ENCODE data around the gene ELOVL6. TPM values are rescaled to one million over a fixed set of nuclear protein-coding genes. Genes with fewer than 3 reads are reported as not detected.

Gene ELOVL6
- total RNA-seq, 4 donors from 2014 or later, result 2.1 to 4.1 (median 3.3) TPM

DNA sequence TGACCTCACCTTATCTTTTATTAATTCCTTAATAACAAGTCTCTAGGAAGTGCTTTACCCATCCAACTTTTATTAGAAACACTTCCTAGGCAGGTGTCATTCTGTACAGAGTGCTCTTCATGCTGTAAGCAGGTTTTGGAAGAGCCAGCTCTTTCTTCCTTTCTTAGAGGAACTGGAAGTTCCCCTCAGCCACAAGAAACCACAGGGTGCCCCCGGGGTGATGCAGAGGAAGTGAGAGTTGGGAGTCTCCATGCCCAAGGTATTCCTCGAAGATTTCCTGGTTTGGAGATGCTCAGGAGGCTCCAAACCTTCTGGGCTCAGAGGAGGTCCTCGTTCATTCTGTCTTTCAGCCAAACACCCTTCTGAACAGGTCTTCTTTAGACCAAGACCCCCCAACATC is 201.9 kb downstream of the ELOVL6 start:
- WGBS, 2 donors, result 48 to 64% methylated on average over 3 of the region's 3 CpGs
- H3K9me3 ChIP-seq, result no peaks in the 10 kb centered on the region
- no peak for DNase-seq
- H3K36me3 ChIP-seq, result no peaks in the 10 kb centered on the region
- H3K4me3 ChIP-seq (replicated peaks in 1 of 3), result no peak overlapping the region
- peaks cover 6 to 8% of the 10 kb centered on the region in 2 donors for H3K4me1 ChIP-seq
- intact Hi-C loops (cut with DNase I), result no loop called here
- no peaks in the 10 kb centered on the region for H3K27me3 ChIP-seq
- H3K27ac ChIP-seq, result no peak overlapping the region
- no peak for TF ChIP-seq POLR2A (IDR thresholded peaks at IDR 0.05)
- TF ChIP-seq, protein P1, sequence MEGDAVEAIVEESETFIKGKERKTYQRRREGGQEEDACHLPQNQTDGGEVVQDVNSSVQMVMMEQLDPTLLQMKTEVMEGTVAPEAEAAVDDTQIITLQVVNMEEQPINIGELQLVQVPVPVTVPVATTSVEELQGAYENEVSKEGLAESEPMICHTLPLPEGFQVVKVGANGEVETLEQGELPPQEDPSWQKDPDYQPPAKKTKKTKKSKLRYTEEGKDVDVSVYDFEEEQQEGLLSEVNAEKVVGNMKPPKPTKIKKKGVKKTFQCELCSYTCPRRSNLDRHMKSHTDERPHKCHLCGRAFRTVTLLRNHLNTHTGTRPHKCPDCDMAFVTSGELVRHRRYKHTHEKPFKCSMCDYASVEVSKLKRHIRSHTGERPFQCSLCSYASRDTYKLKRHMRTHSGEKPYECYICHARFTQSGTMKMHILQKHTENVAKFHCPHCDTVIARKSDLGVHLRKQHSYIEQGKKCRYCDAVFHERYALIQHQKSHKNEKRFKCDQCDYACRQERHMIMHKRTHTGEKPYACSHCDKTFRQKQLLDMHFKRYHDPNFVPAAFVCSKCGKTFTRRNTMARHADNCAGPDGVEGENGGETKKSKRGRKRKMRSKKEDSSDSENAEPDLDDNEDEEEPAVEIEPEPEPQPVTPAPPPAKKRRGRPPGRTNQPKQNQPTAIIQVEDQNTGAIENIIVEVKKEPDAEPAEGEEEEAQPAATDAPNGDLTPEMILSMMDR (IDR thresholded peaks at IDR 0.05), result no peak

Measured in thyroid gland (tissue), 4 donors.